Fibroblast of skin of right quadriceps (primary cell): ENCODE measurements around the gene PHETA1.
"Not testable (repeated sequence)": the region's sequence is repeated elsewhere in the genome, so short reads cannot be mapped to it uniquely, and the experiment has no call there.

Experiments
- DNase-seq: peaks from one replicate; pipeline ENCODE4 v3.0.0-alpha.2; 2013

The PHETA1 gene

GRCh38 chr12:111347891-111348644 is 20.8 kb downstream of the PHETA1 start:
- DNase-seq = no peak

- DNase-seq = no peak
Measured at GRCh38 chr12:111344254-111344875, 24.5 kb downstream of the PHETA1 start.

GRCh38 chr12:111343181-111343580 is 25.7 kb downstream of the PHETA1 start:
- no peak for DNase-seq

GRCh38 chr12:111342376-111342775 is 26.5 kb downstream of the PHETA1 start:
- no peak for DNase-seq

GRCh38 chr12:111341426-111342065 is 27.3 kb downstream of the PHETA1 start:
- DNase-seq = no peak

GRCh38 chr12:111340680-111341079 is 28.2 kb downstream of the PHETA1 start:
- DNase-seq = not testable (repeated sequence)

- DNase-seq = no peak
Measured at GRCh38 chr12:111340231-111340630, 28.7 kb downstream of the PHETA1 start.

GRCh38 chr12:111339321-111339938 is 29.5 kb downstream of the PHETA1 start:
- DNase-seq = no peak

GRCh38 chr12:111338096-111338495 is 30.8 kb downstream of the PHETA1 start:
- DNase-seq = no peak

- no peak for DNase-seq
Measured at GRCh38 chr12:111337371-111337770, 31.5 kb downstream of the PHETA1 start.

- DNase-seq = not testable (repeated sequence)
Measured at GRCh38 chr12:111336411-111336810, 32.5 kb downstream of the PHETA1 start.

GRCh38 chr12:111335811-111336210 is 33.1 kb downstream of the PHETA1 start:
- DNase-seq = no peak

- DNase-seq = not testable (repeated sequence)
Measured at GRCh38 chr12:111335301-111335700, 33.6 kb downstream of the PHETA1 start.

- DNase-seq = no peak
Measured at GRCh38 chr12:111334393-111334915, 34.4 kb downstream of the PHETA1 start.

GRCh38 chr12:111330800-111331752 is 37.8 kb downstream of the PHETA1 start:
- peak; percentile 45 for DNase-seq

- no peak for DNase-seq
Measured at GRCh38 chr12:111328138-111328537, 40.8 kb downstream of the PHETA1 start.

GRCh38 chr12:111327474-111327873 is 41.4 kb downstream of the PHETA1 start:
- DNase-seq = no peak

- no peak for DNase-seq
Measured at GRCh38 chr12:111322336-111323250, 46.3 kb downstream of the PHETA1 start.

- DNase-seq = no peak
Measured at GRCh38 chr12:111321317-111321716, 47.6 kb downstream of the PHETA1 start.

- no peak for DNase-seq
Measured at GRCh38 chr12:111320258-111321050, 48.4 kb downstream of the PHETA1 start.
